GM23338 (cell line): Measurements from ENCODE around the gene GHRL. TPM values are rescaled to one million over a fixed set of nuclear protein-coding genes. Genes with fewer than 3 reads are reported as not detected.
A peak's percentile ranks its signal among the peaks of the same experiment; 100 is the strongest.

ENCODE experiments used
- ATAC-seq: fragments of 200-7000 bp; cut with Tn5 transposase; 3 replicates; pipeline ENCODE4 v1.9.1; 2020
- DNase-seq: peaks from one replicate; pipeline ENCODE4 v3.0.0-alpha.2; 2015; ENCODE audit warnings: low spot score
- H2AFZ ChIP-seq: fragments of 200-600 bp; sonication (generic); 2 replicates; pipeline ENCODE4 v1.8.0; 2016; ENCODE audit warnings: antibody characterized with exemption, mild to moderate bottlenecking, moderate library complexity
- H3F3A ChIP-seq: fragments of 200-600 bp; sonication (generic); replicated peaks from 2 replicates; pipeline ENCODE4 v1.8.0; 2017; ENCODE audit warnings: antibody characterized with exemption, mixed run types, low read depth
- H3K27ac ChIP-seq: fragments of 200-600 bp; sonication (generic); 2 replicates; pipeline ENCODE4 v1.6.1; 2016; ENCODE audit warnings: low read depth
- H3K27me3 ChIP-seq: fragments of 200-600 bp; sonication (generic); 2 replicates; pipeline ENCODE4 v1.8.0; 2016; ENCODE audit warnings: mild to moderate bottlenecking, mixed run types, moderate library complexity; ENCODE audit not compliant: insufficient read depth
- H3K36me3 ChIP-seq: fragments of 200-600 bp; sonication (generic); 2 replicates; pipeline ENCODE4 v1.8.0; 2016; ENCODE audit warnings: mild to moderate bottlenecking; ENCODE audit not compliant: insufficient read depth
- H3K4me1 ChIP-seq: fragments of 200-600 bp; sonication (generic); 2 replicates; pipeline ENCODE4 v1.8.0; 2016; ENCODE audit warnings: mild to moderate bottlenecking, moderate library complexity; ENCODE audit not compliant: insufficient read depth
- H3K4me2 ChIP-seq: fragments of 200-600 bp; sonication (generic); 2 replicates; pipeline ENCODE4 v1.7.1; 2017; ENCODE audit warnings: mixed run types
- H3K4me3 ChIP-seq: fragments of 200-600 bp; sonication (generic); 2 replicates; pipeline ENCODE4 v1.6.1; 2016; ENCODE audit warnings: mixed run types
- H3K79me2 ChIP-seq: fragments of 200-600 bp; sonication (generic); replicated peaks from 2 replicates; pipeline ENCODE4 v1.8.0; 2017; ENCODE audit warnings: mild to moderate bottlenecking; ENCODE audit not compliant: insufficient read depth
- H3K9me2 ChIP-seq: fragments of 200-600 bp; sonication (generic); 2 replicates; pipeline ENCODE4 v1.8.0; 2017; ENCODE audit not compliant: insufficient read depth
- H4K20me1 ChIP-seq: fragments of 200-600 bp; sonication (generic); replicated peaks from 2 replicates; pipeline ENCODE4 v1.8.0; 2017; ENCODE audit warnings: mild to moderate bottlenecking; ENCODE audit not compliant: insufficient read depth
- H3K27ac Mint-ChIP-seq: 2 replicates; pipeline ENCODE4 v1.8.0; 2020; ENCODE audit warnings: inconsistent platforms, mild to moderate bottlenecking, moderate library complexity, mixed read lengths
- H3K27me3 Mint-ChIP-seq: 3 replicates; pipeline ENCODE4 v1.8.0; 2022; ENCODE audit warnings: low read depth, mild to moderate bottlenecking, moderate library complexity, mixed read lengths, inconsistent platforms; ENCODE audit not compliant: insufficient read depth, poor library complexity
- H3K36me3 Mint-ChIP-seq: 3 replicates; pipeline ENCODE4 v1.8.0; 2021; ENCODE audit warnings: low read depth, mild to moderate bottlenecking, inconsistent platforms, moderate library complexity, mixed read lengths
- H3K4me1 Mint-ChIP-seq: 3 replicates; pipeline ENCODE4 v1.8.0; 2020; ENCODE audit warnings: mild to moderate bottlenecking, inconsistent platforms, mixed read lengths
- H3K4me3 Mint-ChIP-seq: 3 replicates; pipeline ENCODE4 v1.8.0; 2021; ENCODE audit warnings: moderate library complexity, mild to moderate bottlenecking, inconsistent platforms, mixed read lengths
- H3K9me3 Mint-ChIP-seq: 3 replicates; pipeline ENCODE4 v1.8.0; 2020; ENCODE audit warnings: moderate library complexity, mild to moderate bottlenecking, inconsistent platforms, mixed read lengths
- CTCF ChIP-seq, 2 experiments: fragments of 200-600 bp in 1 of 2; sonication (generic) in 1 of 2; conservative IDR thresholded peaks; 2 replicates each; pipeline versions ENCODE4 v1.5.1 to v1.6.1; 2016 to 2017; ENCODE audit warnings: antibody characterized with exemption in 2 of 2, low read depth in 2 of 2, mild to moderate bottlenecking in 2 of 2, moderate library complexity in 1 of 2
- EZH2phosphoT487 ChIP-seq: fragments of 200-600 bp; sonication (generic); IDR thresholded peaks from one replicate; pipeline ENCODE4 v1.8.1; 2018; ENCODE audit warnings: antibody characterized with exemption; ENCODE audit not compliant: unreplicated experiment
- NANOG ChIP-seq: IDR thresholded peaks from 2 replicates; pipeline ENCODE4 v1.6.1; 2016; ENCODE audit warnings: antibody characterized with exemption, borderline replicate concordance
- STAT1 ChIP-seq: IDR thresholded peaks from one replicate; pipeline ENCODE4 v1.6.1; 2016; ENCODE audit warnings: antibody characterized with exemption; ENCODE audit not compliant: unreplicated experiment
- ZNF114 ChIP-seq: fragments of 250-450 bp; sonication (Bioruptor Pico); IDR thresholded peaks from 2 replicates; pipeline ENCODE4 v1.5.0; 2020; ENCODE audit warnings: mild to moderate bottlenecking, moderate library complexity
- ZNF331 ChIP-seq: fragments of 250-450 bp; sonication (Bioruptor Pico); IDR thresholded peaks from 2 replicates; pipeline ENCODE4 v1.5.0; 2020; ENCODE audit warnings: low read depth, mild to moderate bottlenecking, moderate library complexity
- polyA plus RNA-seq: library from polyadenylated mRNA; unstranded; fragments of >200 nt; fragmentation: Nextera tagmentation; extraction: Ambion mirVana; gene quantifications from 2 replicates; pipeline ENCODE4 v1.2.1, GENCODE V29; 2016
- total RNA-seq: library from RNA; depleted of rRNA; stranded (reverse); fragments of >200 nt; shearing (Covaris generic); gene quantifications from 2 replicates; pipeline ENCODE4 v1.2.3, GENCODE V29; 2014
- TF ChIP-seq, protein P1 (sequence below): IDR thresholded peaks from one replicate; pipeline ENCODE4 v1.6.1; 2018; ENCODE audit warnings: antibody characterized with exemption; ENCODE audit not compliant: unreplicated experiment
- TF ChIP-seq, protein P2 (sequence below): IDR thresholded peaks from 2 replicates; pipeline ENCODE4 v1.6.1; 2016; ENCODE audit warnings: antibody characterized with exemption
- TF ChIP-seq, protein P3 (sequence below): fragments of 250-450 bp; sonication (Bioruptor Pico); IDR thresholded peaks from 2 replicates; pipeline ENCODE4 v1.5.0; 2020; ENCODE audit warnings: mild to moderate bottlenecking, moderate library complexity

GHRL gene
- total and polyA plus RNA-seq, 2 experiments from 2014 or later = 0.78 TPM; not detected in 1

DNA sequence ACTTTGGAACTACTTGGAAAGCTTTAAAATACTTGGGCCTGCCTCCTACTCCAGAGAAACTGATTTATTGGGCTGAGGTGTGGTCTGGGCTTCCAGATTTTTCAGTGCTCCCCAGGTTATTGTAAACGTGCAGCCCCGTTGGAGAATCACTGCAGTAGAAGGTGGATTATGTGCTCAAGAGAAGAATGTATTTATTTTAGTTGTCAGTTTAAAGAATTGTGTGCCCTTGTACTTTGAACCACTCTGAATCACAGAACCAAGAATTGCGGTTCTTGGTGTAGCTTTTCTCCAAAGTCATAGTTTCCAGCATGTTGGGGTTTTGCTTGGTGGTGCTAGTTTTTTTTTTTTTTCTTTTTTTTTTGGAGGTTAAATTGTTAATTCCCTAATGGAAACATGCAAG is 42.9 kb downstream of the GHRL start:
- H3K79me2 ChIP-seq = peaks cover 43% of the 10 kb centered on the region
- no peak for TF ChIP-seq ZNF331
- TF ChIP-seq, protein P1, sequence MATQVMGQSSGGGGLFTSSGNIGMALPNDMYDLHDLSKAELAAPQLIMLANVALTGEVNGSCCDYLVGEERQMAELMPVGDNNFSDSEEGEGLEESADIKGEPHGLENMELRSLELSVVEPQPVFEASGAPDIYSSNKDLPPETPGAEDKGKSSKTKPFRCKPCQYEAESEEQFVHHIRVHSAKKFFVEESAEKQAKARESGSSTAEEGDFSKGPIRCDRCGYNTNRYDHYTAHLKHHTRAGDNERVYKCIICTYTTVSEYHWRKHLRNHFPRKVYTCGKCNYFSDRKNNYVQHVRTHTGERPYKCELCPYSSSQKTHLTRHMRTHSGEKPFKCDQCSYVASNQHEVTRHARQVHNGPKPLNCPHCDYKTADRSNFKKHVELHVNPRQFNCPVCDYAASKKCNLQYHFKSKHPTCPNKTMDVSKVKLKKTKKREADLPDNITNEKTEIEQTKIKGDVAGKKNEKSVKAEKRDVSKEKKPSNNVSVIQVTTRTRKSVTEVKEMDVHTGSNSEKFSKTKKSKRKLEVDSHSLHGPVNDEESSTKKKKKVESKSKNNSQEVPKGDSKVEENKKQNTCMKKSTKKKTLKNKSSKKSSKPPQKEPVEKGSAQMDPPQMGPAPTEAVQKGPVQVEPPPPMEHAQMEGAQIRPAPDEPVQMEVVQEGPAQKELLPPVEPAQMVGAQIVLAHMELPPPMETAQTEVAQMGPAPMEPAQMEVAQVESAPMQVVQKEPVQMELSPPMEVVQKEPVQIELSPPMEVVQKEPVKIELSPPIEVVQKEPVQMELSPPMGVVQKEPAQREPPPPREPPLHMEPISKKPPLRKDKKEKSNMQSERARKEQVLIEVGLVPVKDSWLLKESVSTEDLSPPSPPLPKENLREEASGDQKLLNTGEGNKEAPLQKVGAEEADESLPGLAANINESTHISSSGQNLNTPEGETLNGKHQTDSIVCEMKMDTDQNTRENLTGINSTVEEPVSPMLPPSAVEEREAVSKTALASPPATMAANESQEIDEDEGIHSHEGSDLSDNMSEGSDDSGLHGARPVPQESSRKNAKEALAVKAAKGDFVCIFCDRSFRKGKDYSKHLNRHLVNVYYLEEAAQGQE = no peak
- no peak for TF ChIP-seq CTCF (conservative IDR thresholded peaks at IDR 0.05; ENCODE audit: low read depth in 2 of 2)
- TF ChIP-seq ZNF114 (CRISPR knock-in tag) = no peak
- no peak for TF ChIP-seq EZH2phosphoT487
- TF ChIP-seq, protein P2, sequence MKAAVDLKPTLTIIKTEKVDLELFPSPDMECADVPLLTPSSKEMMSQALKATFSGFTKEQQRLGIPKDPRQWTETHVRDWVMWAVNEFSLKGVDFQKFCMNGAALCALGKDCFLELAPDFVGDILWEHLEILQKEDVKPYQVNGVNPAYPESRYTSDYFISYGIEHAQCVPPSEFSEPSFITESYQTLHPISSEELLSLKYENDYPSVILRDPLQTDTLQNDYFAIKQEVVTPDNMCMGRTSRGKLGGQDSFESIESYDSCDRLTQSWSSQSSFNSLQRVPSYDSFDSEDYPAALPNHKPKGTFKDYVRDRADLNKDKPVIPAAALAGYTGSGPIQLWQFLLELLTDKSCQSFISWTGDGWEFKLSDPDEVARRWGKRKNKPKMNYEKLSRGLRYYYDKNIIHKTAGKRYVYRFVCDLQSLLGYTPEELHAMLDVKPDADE = no peak
- TF ChIP-seq, protein P3, sequence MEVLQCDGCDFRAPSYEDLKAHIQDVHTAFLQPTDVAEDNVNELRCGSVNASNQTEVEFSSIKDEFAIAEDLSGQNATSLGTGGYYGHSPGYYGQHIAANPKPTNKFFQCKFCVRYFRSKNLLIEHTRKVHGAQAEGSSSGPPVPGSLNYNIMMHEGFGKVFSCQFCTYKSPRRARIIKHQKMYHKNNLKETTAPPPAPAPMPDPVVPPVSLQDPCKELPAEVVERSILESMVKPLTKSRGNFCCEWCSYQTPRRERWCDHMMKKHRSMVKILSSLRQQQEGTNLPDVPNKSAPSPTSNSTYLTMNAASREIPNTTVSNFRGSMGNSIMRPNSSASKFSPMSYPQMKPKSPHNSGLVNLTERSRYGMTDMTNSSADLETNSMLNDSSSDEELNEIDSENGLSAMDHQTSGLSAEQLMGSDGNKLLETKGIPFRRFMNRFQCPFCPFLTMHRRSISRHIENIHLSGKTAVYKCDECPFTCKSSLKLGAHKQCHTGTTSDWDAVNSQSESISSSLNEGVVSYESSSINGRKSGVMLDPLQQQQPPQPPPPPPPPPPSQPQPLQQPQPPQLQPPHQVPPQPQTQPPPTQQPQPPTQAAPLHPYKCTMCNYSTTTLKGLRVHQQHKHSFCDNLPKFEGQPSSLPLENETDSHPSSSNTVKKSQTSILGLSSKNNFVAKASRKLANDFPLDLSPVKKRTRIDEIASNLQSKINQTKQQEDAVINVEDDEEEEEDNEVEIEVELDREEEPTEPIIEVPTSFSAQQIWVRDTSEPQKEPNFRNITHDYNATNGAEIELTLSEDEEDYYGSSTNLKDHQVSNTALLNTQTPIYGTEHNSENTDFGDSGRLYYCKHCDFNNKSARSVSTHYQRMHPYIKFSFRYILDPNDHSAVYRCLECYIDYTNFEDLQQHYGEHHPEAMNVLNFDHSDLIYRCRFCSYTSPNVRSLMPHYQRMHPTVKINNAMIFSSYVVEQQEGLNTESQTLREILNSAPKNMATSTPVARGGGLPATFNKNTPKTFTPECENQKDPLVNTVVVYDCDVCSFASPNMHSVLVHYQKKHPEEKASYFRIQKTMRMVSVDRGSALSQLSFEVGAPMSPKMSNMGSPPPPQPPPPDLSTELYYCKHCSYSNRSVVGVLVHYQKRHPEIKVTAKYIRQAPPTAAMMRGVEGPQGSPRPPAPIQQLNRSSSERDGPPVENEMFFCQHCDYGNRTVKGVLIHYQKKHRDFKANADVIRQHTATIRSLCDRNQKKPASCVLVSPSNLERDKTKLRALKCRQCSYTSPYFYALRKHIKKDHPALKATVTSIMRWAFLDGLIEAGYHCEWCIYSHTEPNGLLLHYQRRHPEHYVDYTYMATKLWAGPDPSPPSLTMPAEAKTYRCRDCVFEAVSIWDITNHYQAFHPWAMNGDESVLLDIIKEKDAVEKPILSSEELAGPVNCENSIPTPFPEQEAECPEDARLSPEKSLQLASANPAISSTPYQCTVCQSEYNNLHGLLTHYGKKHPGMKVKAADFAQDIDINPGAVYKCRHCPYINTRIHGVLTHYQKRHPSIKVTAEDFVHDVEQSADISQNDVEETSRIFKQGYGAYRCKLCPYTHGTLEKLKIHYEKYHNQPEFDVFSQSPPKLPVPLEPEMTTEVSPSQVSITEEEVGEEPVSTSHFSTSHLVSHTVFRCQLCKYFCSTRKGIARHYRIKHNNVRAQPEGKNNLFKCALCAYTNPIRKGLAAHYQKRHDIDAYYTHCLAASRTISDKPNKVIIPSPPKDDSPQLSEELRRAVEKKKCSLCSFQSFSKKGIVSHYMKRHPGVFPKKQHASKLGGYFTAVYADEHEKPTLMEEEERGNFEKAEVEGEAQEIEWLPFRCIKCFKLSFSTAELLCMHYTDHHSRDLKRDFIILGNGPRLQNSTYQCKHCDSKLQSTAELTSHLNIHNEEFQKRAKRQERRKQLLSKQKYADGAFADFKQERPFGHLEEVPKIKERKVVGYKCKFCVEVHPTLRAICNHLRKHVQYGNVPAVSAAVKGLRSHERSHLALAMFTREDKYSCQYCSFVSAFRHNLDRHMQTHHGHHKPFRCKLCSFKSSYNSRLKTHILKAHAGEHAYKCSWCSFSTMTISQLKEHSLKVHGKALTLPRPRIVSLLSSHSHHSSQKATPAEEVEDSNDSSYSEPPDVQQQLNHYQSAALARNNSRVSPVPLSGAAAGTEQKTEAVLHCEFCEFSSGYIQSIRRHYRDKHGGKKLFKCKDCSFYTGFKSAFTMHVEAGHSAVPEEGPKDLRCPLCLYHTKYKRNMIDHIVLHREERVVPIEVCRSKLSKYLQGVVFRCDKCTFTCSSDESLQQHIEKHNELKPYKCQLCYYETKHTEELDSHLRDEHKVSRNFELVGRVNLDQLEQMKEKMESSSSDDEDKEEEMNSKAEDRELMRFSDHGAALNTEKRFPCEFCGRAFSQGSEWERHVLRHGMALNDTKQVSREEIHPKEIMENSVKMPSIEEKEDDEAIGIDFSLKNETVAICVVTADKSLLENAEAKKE (CRISPR knock-in tag) = no peak
- TF ChIP-seq STAT1 = no peak
- no peak for TF ChIP-seq NANOG
- no peaks in the 10 kb centered on the region for H3K9me2 ChIP-seq
- Mint-ChIP-seq H3K4me3 (peak overlapping the region; percentile 92), H3K27me3 (peaks cover 27% of the 10 kb centered on the region), H3K4me1 (peaks cover 22% of the 10 kb centered on the region; the same call in 2 of the 3 replicates), H3K9me3 (peaks cover 32% of the 10 kb centered on the region), H3K36me3 (peaks cover 71% of the 10 kb centered on the region), H3K27ac (no peak overlapping the region)
- ATAC-seq (no peak), DNase-seq (no peak)
- peaks cover 17% of the 10 kb centered on the region for H3K4me1 ChIP-seq
- peak overlapping the region; percentile 98 for H3K4me2 ChIP-seq
- 0 out of 2 replicates have a peak, but pooled peaks cover 4% of the 10 kb centered on the region for H3F3A ChIP-seq
- H4K20me1 ChIP-seq = peaks cover 5% of the 10 kb centered on the region; the same call in 1 of the 2 replicates
- H2AFZ ChIP-seq = peak overlapping the region; percentile 93
- H3K27ac ChIP-seq = no peak overlapping the region
- H3K4me3 ChIP-seq = peak overlapping the region; percentile 96
- peaks cover 8% of the 10 kb centered on the region; the same call in 1 of the 2 replicates for H3K27me3 ChIP-seq
- H3K36me3 ChIP-seq = peaks cover 16% of the 10 kb centered on the region
